ENCODE results near the gene PKP1. TPM values are rescaled to one million over a fixed set of nuclear protein-coding genes. Genes with fewer than 3 reads are reported as not detected.

Gene PKP1
- total RNA-seq, 4 donors from 2014 or later = 0.93 to 9.6 (median 3.6) TPM

GRCh38 chr1:201378804-201379203, 95.5 kb downstream of the PKP1 start:
- no peak for TF ChIP-seq CTCF (IDR thresholded peaks at IDR 0.05)
- ATAC-seq (ENCODE audit: low FRiP score) (no peak), DNase-seq (ENCODE audit: low spot score) (no peak)

- TF ChIP-seq CTCF (IDR thresholded peaks at IDR 0.05) = no peak
- DNase-seq (ENCODE audit: low spot score) (no peak), ATAC-seq (ENCODE audit: low FRiP score) (no peak)
Observed at GRCh38 chr1:201379733-201380242, 96.5 kb downstream of the PKP1 start.

GRCh38 chr1:201381130-201381529, 97.8 kb downstream of the PKP1 start:
- no peak for TF ChIP-seq CTCF (IDR thresholded peaks at IDR 0.05)
- ATAC-seq (ENCODE audit: low FRiP score) = no peak
- DNase-seq (ENCODE audit: low spot score) = no peak

Other genes starting within 250 kb of the PKP1 start
- not detected for gene CACNA1S, start 171.1 kb upstream of the PKP1 start, total RNA-seq
- gene ASCL5, start 156.3 kb upstream of the PKP1 start, total RNA-seq = not detected
- gene TMEM9, start 129.0 kb upstream of the PKP1 start, total RNA-seq = 10 to 100 TPM; 26.2 to 53.8 (median 45.7) TPM
- under 1 TPM in 1 of 4 donors, not detected in 3; 0.12 TPM for gene IGFN1, start 92.7 kb upstream of the PKP1 start, total RNA-seq
- 1 to 10 TPM in 3 of 4 donors, not detected in 1; 2.0 to 2.4 (median 2.1) TPM for gene TNNT2, start 94.2 kb downstream of the PKP1 start, total RNA-seq
- under 1 TPM in 3 of 4 donors, not detected in 1; 0.19 to 0.48 (median 0.25) TPM for gene LAD1, start 115.8 kb downstream of the PKP1 start, total RNA-seq
- gene TNNI1, start 138.2 kb downstream of the PKP1 start, total RNA-seq = under 1 TPM in 1 of 4 donors, not detected in 3; 0.09 TPM
- 100 to 1,000 TPM in 3 of 4 donors, 10 to 100 TPM in 1; 95.2 to 392 (median 148) TPM for gene PHLDA3, start 185.7 kb downstream of the PKP1 start, total RNA-seq
- 100 to 1,000 TPM; 258 to 670 (median 416) TPM for gene CSRP1, start 223.6 kb downstream of the PKP1 start, total RNA-seq

Measured in omental fat pad (tissue), 4 donors.